NCI-H774 (cell line): ENCODE results near the gene BLVRB.

ENCODE experiments used
- DNase-seq: peaks from one replicate; lab custom pipeline; 2025; lab: John Stamatoyannopoulos, UW

The BLVRB gene

DNA sequence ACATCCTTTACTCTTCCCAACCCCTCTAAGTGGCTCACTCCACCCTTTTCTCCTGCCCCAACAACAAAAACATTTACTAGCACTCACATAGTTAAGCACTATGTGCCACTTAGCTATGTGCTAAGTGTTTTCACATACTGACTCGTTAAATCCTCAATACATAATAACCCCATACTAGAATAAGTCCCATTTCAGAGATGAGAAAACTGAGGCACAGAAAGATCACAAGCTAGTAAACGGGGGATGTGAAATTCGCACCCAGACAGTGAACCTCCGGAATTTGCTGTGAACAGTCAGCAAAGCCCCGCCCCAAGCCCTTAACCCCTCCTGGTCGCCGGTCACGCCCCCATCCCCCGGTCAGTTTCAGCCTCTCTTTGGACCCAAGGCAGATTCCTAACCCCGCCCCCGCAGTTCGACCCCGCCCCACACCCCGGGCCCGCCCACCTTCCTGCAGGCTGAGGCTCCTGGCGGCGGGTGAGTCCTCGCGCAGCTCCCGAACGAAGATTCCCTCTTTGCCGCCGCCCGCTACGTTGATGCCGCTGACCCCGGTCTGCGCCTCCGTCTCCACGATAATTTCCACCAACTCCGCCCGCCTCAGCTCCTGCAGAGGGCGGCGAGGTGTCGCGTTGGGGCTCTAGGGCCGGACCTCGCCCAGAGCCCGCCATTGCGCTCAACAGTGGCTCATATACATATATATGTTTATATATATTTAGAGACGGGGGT lies 62.1 kb downstream of the BLVRB start:
- peak; percentile 60 for DNase-seq

DNA sequence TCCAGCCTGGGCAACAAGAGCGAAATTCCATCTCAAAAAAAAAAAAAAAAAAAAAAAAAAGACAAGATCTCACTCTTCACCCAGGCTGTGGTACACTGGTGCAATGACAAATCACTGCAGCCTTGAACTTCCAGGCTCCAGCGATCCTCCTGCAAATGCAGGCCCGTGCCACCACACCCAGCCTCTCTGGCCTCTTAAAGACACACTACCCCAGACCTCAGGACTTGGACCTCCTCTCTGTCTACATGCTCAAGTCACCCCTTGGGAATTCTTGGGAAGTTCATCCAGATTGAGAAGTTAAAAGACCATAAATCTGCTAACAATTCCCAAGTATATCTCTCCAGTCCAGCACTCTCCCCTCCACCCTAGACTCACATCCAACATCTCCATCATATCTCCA lies 65.0 kb downstream of the BLVRB start:
- DNase-seq = no peak

- peak; percentile 8 for DNase-seq
These were observed 67.0 kb downstream of the BLVRB start for GRCh38 chr19:40398417-40399131.
